ENCODE results near the gene HOOK2.
"Not testable (repeated sequence)": the region's sequence is repeated elsewhere in the genome, so short reads cannot be mapped to it uniquely, and the experiment has no call there.

HOOK2 gene

GRCh38 chr19:12751635-12752034 is 23.7 kb downstream of the HOOK2 start, which contains the start of gene BEST2:
BEST2 (plus strand) TSS chr19:12751791; CDS start chr19:12752593, 802 bp downstream.
- DNase-seq, result no peak

DNA sequence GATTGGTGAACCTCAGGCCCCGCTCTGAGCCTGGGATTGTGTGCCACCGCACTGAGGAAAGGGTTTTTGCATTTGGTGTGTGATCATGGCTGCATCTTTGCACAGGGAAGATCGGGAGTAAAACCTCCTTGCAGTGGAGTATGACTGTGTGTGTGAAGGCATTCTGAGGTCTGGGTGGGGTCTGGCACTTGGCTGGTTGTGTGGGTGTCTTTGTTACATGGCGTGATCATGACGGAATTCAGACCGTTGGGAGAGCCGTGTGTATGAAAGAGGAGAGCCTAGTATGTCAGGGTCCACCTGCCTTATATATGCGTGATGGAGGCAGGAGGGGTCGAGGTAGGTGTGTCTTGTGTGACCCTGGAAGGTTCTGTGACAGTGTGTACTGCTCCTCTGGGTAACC is 24.5 kb downstream of the HOOK2 start:
- DNase-seq, result no peak

DNA sequence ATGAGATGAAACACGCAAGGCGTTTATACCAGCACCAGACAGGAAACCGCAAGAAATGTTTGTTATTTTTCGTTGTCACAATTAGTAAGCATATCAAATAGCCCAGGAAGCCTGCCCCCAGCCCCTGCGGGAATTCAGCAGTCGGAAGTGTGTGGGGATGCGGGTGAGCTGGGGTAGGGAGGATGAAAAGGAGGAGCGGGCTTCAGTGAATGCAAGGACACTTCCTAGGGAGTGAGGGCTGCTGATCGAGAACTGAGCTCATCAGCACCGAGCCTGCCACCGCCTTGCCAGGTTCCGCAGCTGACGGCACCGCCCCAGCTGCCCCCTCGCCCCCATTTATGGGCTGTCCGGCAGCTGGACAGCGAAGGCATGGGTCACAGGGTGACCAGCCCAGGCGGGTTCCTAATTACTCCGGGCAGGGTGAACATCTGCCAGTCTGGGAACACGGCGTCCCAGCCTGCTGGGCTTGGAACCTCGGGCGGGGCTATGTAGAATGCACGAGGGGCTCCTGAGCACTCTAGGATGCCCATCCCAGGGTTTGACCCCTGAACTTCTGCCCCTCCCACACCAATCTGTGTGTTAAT is 25.3 kb downstream of the HOOK2 start:
- no peak for DNase-seq

DNA sequence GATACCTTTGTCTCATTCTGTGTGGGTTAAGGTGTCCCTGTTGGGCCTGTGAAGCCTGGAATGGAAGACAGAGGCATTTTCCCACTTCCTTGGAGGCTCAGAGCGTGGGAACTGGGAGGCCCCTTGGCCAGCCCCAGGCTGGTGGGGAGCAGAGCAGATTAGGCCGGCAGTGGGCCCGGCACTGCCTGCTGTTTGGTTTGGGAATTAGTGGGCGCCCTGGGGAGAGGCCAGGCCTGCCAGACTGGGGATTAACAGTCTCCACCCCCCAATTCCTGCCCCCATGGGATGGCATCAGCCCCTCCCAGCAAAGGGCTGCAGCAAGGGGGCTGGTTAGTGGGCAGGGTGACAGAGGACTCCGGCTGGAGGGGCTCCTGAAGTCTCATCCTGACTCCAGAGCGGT is 26.9 kb downstream of the HOOK2 start:
- DNase-seq, result no peak

DNA sequence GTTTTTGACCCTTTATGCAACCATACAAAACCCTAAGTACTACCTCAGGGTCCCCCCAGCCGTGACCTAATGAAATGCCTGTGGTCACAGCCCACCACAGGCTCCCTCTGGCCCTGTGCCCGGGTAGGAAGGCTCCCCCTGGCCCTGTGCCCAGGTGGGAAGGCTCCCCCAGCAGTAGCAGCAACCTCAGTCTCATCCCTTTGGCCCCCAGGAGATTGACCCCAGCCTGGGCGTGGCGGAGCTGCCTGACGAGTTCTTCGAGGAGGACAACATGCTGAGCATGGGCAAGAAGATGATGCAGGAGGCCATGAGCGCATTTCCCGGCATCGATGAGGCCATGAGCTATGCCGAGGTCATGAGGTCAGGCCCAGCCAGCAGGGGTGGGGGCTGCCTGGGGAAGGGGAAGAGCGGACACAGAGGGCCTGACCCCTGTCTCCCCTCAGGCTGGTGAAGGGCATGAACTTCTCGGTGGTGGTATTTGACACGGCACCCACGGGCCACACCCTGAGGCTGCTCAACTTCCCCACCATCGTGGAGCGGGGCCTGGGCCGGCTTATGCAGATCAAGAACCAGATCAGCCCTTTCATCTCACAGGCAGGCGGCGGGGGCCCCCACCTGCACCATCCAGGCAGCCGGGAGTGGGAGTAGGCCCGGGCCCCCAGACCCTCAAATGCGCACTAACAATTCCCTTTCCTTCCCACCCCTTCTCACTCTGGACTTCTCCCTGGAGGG is 30.0 kb downstream of the HOOK2 start:
- DNase-seq, result no peak

GRCh38 chr19:12737835-12738351 is 37.5 kb downstream of the HOOK2 start:
- no peak for DNase-seq

GRCh38 chr19:12736995-12737834 is 38.1 kb downstream of the HOOK2 start, which contains the start of gene GET3:
GET3 (plus strand) TSS chr19:12737497; CDS start chr19:12737506, 9 bp downstream.
- peak; percentile 87 for DNase-seq

DNA sequence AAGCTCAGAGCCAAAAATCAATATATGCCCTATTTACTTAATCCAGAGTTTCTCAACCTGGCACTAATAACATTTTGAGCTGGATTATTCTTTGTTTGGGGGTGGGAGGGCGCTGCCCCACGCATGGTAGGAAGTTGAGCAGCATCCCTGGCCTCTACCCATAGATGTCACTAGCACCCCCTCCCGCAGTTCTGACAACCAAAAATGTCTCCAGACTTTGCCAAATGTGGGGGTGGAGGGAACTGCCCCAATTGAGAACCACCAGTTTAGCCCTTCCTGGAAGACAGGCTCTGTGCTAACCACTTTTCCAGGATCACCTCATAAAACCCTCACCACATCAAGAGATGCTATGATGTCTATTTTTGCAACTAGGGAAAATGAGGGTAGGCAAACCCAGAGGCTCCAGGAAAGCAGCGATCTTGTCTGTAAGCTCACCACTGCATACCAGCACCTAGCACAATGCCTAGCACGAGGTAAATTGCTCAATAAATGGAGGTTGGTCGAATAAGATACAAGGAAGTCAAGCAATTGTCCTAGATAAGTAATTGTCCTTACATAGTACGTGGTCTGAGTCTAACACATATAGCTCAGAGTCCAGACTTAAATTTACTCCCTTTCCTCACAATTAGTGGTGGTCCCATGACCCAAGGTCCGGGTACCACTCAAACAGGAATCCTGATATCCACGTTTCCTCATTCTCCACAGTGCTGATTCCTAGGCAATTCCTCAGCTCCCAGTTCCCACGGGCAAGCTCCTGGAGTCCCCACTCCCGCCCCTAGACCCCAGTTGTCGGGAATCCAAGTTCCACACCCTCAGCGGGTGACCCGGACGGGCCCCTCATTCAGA is 41.8 kb downstream of the HOOK2 start:
- peak; percentile 77 for DNase-seq

DNA sequence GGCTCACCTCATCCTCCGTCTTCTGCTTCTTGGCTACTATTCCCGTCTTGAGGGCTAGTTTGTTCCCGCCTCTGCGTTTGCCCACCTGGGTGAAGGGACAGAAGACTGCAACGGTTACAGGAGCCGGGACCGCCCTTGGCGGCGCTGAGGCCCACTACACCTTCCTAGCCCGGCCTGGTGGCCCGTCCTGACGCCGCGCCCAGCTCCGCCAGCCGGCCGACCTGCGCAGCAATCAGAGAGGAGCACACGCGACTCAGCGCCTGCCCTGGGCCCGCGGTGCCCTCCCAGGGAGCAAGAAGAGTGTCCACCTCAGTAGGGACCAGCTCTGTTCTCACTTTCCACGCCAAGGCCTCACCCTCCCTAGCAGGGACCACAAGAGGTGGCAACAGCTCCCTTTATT is 44.0 kb downstream of the HOOK2 start:
- DNase-seq, result no peak

DNA sequence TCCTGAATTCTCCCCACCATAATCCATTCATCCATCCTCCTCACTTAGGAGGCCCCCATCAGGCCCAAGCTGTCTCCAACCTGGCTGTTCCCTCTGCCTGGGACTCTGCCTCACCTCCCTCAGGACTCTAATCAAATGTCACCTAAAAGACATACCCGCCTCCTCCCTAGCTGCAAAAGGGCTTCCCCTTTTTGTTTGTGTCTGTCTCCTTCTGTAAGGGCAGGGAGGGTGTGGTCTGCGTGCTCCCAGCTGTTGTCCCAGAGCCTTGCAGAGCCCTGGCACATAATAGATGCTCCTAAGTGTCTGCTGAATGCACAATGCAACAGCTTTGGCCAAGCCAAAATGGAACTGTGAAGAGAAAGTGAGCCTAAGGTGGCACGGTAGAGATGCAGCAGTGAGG is 45.3 kb downstream of the HOOK2 start:
- DNase-seq, result no peak

DNA sequence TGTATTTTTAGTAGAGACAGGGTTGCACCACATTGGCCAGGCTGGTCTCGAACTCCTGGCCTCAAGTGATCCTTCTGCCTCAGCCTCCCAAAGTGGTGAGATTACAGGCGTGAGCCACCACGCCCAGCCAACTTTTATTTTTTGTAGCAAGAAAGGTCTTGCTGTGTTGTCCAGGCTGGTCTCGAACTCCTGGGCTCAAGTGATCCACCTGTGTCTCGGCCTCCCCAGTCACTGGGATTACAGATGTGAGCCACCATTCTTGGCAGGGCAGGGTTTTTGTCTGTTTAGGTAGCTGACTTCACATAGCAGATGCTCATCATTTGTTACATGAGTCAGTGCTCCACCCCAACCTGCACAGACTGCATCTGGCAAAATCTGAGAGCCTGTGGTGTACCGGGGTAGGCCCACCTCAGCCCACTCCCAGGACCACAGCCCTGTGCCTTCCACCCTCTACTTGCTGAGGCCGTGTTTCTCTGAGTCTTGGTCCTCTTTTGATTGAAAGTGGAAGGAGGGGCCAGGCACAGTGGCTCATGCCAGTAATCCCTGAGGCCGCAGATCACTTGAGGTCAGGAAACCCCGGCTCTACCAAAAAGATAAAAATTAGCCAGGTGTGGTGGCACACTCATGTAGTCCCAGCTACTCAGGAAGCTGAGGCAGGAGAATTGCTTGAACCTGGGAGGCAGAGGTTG is 47.5 kb downstream of the HOOK2 start:
- no peak for DNase-seq

DNA sequence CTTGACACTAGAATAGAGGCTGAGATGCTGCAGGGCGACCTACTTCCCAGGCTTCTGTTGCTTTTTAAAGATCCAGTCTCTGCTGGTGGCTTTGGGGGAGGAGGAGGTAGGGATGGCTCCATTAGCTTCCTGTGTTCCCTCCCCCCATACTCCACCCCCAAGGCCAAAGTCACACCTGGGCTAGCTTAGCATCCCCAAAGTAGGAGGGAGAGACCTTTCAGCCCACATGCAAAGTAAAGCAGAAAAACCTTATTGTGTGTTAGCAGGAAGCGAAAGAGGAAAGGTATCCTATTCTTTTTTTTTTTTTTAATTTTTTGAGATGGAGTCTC is 48.4 kb downstream of the HOOK2 start:
- no peak for DNase-seq

DNA sequence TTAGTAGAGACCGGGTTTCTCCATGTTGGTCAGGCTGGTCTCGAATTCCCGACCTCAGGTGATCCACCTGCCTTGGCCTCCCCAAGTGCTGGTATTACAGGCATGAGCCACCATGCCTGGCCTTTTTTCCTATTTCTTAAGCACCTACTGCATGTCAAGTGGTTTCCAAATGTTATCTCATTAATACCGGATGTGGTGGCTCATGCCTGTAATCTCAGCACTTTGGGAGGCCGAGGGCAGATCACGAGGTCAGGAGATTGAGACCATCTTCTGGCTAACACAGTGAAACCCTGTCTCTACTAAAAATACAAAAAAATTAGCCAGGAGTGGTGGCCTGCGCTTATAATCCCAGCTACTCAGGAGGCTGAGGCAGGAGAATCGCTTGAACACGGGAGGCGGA is 49.7 kb downstream of the HOOK2 start:
- DNase-seq, result not testable (repeated sequence)

GRCh38 chr19:12723641-12724426 is 51.5 kb downstream of the HOOK2 start, which contains the start of gene TNPO2:
TNPO2 (minus strand) TSS chr19:12723932; CDS start chr19:12720977, 2,955 bp downstream.
- peak; percentile 86 for DNase-seq

GRCh38 chr19:12723381-12723640 is 52.0 kb downstream of the HOOK2 start:
- no peak for DNase-seq

GRCh38 chr19:12722566-12723380 is 52.6 kb downstream of the HOOK2 start:
- DNase-seq, result peak; percentile 96

- peak; percentile 69 for DNase-seq
These were observed 53.4 kb downstream of the HOOK2 start for GRCh38 chr19:12721656-12722565.

- DNase-seq, result peak; percentile 37
These were observed 54.3 kb downstream of the HOOK2 start for GRCh38 chr19:12720851-12721655.
